SU-DHL-6 (cell line): ENCODE measurements around the gene ATXN2.

Experiments
- H2AFZ ChIP-seq: fragments of 200-600 bp; sonication (generic); 2 replicates; pipeline ENCODE4 v1.6.1; 2014; ENCODE audit warnings: low read depth, mild to moderate bottlenecking, moderate library complexity, mixed read lengths, antibody characterized with exemption, low read length; ENCODE audit not compliant: severe bottlenecking
- H3F3A ChIP-seq: fragments of 200-600 bp; shearing (Covaris generic); 2 replicates; pipeline ENCODE4 v1.6.0; 2016; ENCODE audit warnings: antibody characterized with exemption, mild to moderate bottlenecking; ENCODE audit not compliant: insufficient read depth
- H3K27ac ChIP-seq: fragments of 200-600 bp; sonication (generic); 2 replicates; pipeline ENCODE4 v1.5.1; 2016; ENCODE audit warnings: low read depth, mild to moderate bottlenecking, low read length, moderate library complexity, mixed read lengths
- H3K27me3 ChIP-seq: fragments of 200-600 bp; sonication (generic), shearing (Covaris generic); 2 replicates; pipeline ENCODE4 v1.6.0; 2014; ENCODE audit warnings: mild to moderate bottlenecking, low read length
- H3K36me3 ChIP-seq: fragments of 200-600 bp; sonication (generic); 2 replicates; pipeline ENCODE4 v1.6.1; 2014; ENCODE audit warnings: mild to moderate bottlenecking, low read length, mixed read lengths
- H3K4me2 ChIP-seq: fragments of 300-600, 200-600 bp; shearing (Covaris generic), sonication (generic); 2 replicates; pipeline ENCODE4 v1.6.0; 2014; ENCODE audit warnings: low read length, low read depth, mild to moderate bottlenecking; ENCODE audit not compliant: poor library complexity, severe bottlenecking
- H3K4me3 ChIP-seq: fragments of 200-600 bp; sonication (generic); 2 replicates; pipeline ENCODE4 v1.5.1; 2014; ENCODE audit warnings: antibody characterized with exemption, low read length, mild to moderate bottlenecking, mixed read lengths; ENCODE audit not compliant: insufficient read depth, poor library complexity, severe bottlenecking
- H3K79me2 ChIP-seq: fragments of 200-600 bp; sonication (generic); 2 replicates; pipeline ENCODE4 v1.6.1; 2014; ENCODE audit warnings: mild to moderate bottlenecking, low read length, moderate library complexity; ENCODE audit not compliant: insufficient read depth
- H3K9ac ChIP-seq: fragments of 200-600 bp; sonication (generic); 2 replicates; pipeline ENCODE4 v1.7.0; 2014; ENCODE audit warnings: mild to moderate bottlenecking, low read length
- H3K9me2 ChIP-seq: fragments of 200-600 bp; sonication (generic); replicated peaks from 2 replicates; pipeline ENCODE4 v1.6.1; 2014; ENCODE audit warnings: low read length; ENCODE audit not compliant: insufficient read depth
- H3K9me3 ChIP-seq: fragments of 200-600 bp; sonication (generic); 2 replicates; pipeline ENCODE4 v1.6.1; 2014; ENCODE audit warnings: low read length, mixed read lengths; ENCODE audit not compliant: insufficient read depth
- H4K20me1 ChIP-seq: fragments of 200-600 bp; sonication (generic); 2 replicates; pipeline ENCODE4 v1.6.1; 2014; ENCODE audit warnings: low read depth, mild to moderate bottlenecking, antibody characterized with exemption, low read length, moderate library complexity, mixed read lengths
- CTCF ChIP-seq: fragments of 200-600 bp; sonication (generic); IDR thresholded peaks from one replicate; pipeline ENCODE4 v1.5.1; 2017; ENCODE audit warnings: antibody characterized with exemption, mild to moderate bottlenecking, low read length, moderate library complexity; ENCODE audit not compliant: insufficient read depth, poor library complexity, severe bottlenecking
- EZH2phosphoT487 ChIP-seq: fragments of 200-600 bp; sonication (generic), shearing (Covaris generic); conservative IDR thresholded peaks from 2 replicates; pipeline ENCODE4 v1.6.1; 2018; ENCODE audit warnings: mild to moderate bottlenecking, antibody characterized with exemption, low read length, moderate library complexity, mixed read lengths

Gene ATXN2

GRCh38 chr12:111454716-111455447 lies 144.2 kb downstream of the ATXN2 start:
- H3K27ac ChIP-seq = no peak overlapping the region

GRCh38 chr12:111454311-111454710 lies 144.8 kb downstream of the ATXN2 start:
- H2AFZ ChIP-seq = no peak overlapping the region
- H4K20me1 ChIP-seq = no peaks in the 10 kb centered on the region
- no peak overlapping the region for H3K9ac ChIP-seq
- H3K4me2 ChIP-seq = no peak overlapping the region
- H3K9me2 ChIP-seq = no peaks in the 10 kb centered on the region
- H3K27me3 ChIP-seq = no peaks in the 10 kb centered on the region
- H3K36me3 ChIP-seq = peaks cover 6% of the 10 kb centered on the region; the same call in 1 of the 2 replicates
- no peaks in the 10 kb centered on the region for H3K79me2 ChIP-seq
- H3K9me3 ChIP-seq = no peaks in the 10 kb centered on the region
- no peak for TF ChIP-seq EZH2phosphoT487
- no peak for TF ChIP-seq CTCF
- H3K27ac ChIP-seq = no peak overlapping the region
- H3K4me3 ChIP-seq = no peak overlapping the region
- peaks cover 24% of the 10 kb centered on the region for H3F3A ChIP-seq

More at GRCh38 chr12:111454716-111455447, 144.2 kb downstream of the ATXN2 start:
- no peaks in the 10 kb centered on the region for H3K27me3 ChIP-seq
- H3K4me2 ChIP-seq = no peak overlapping the region
- H3K9me3 ChIP-seq = no peaks in the 10 kb centered on the region
- H2AFZ ChIP-seq = no peak overlapping the region
- H3F3A ChIP-seq = peaks cover 24% of the 10 kb centered on the region
- peaks cover 6% of the 10 kb centered on the region; the same call in 1 of the 2 replicates for H3K36me3 ChIP-seq
- no peak for TF ChIP-seq CTCF
- no peak for TF ChIP-seq EZH2phosphoT487
- H3K9ac ChIP-seq = no peak overlapping the region
- no peaks in the 10 kb centered on the region for H3K79me2 ChIP-seq
- H4K20me1 ChIP-seq = no peaks in the 10 kb centered on the region
- no peak overlapping the region for H3K4me3 ChIP-seq
- H3K9me2 ChIP-seq = no peaks in the 10 kb centered on the region

GRCh38 chr12:111453071-111453989 lies 145.8 kb downstream of the ATXN2 start:
- Histone ChIP-seq H3K9me3 (no peaks in the 10 kb centered on the region), H4K20me1 (no peaks in the 10 kb centered on the region), H3K27ac (no peak overlapping the region), H3K9ac (no peak overlapping the region), H3K36me3 (peaks cover 6% of the 10 kb centered on the region; the same call in 1 of the 2 replicates), H3K9me2 (no peaks in the 10 kb centered on the region), H3K27me3 (no peaks in the 10 kb centered on the region), H3K4me2 (no peak overlapping the region), H3F3A (peaks cover 31% of the 10 kb centered on the region), H3K4me3 (no peak overlapping the region), H3K79me2 (no peaks in the 10 kb centered on the region), H2AFZ (no peak overlapping the region)
- TF ChIP-seq CTCF (no peak), EZH2phosphoT487 (no peak)
